OCI-M1 (cell line): Measurements from ENCODE around the gene HEPACAM.
"Not testable (repeated sequence)": the region's sequence is repeated elsewhere in the genome, so short reads cannot be mapped to it uniquely, and the experiment has no call there.

ENCODE experiments used
- DNase-seq: peaks from one replicate; lab custom pipeline; 2025; lab: John Stamatoyannopoulos, UW

Gene HEPACAM

GRCh38 chr11:124935548-124936514, at the start of gene HEPACAM:
HEPACAM (minus strand) TSS chr11:124936047; CDS start chr11:124936006, 41 bp downstream.
- no peak for DNase-seq

GRCh38 chr11:124984512-124984854, 48.6 kb upstream of the HEPACAM start:
- no peak for DNase-seq

- DNase-seq, result no peak
Observed at GRCh38 chr11:124983674-124984511, 48.0 kb upstream of the HEPACAM start.

GRCh38 chr11:124982043-124982442, 46.2 kb upstream of the HEPACAM start:
- DNase-seq, result no peak

DNA sequence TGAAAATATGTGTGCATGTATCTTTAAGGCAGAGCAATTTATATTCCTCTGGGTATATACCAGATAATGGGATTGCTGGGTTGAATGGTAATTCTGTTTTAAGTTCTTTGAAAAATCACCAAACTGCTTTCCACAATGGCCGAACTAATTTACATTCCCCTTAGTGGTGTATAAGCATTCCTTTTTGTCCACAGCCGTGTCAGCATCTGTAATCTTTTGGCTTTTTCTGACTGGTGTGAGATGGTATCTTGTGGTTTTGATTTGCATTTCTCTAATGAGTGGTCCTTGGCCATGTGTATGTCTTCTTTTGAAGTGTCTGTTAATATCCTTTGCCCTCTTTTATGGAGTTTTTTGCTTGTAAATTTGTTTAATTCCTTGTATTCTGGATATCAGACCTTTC, 42.5 kb upstream of the HEPACAM start:
- no peak for DNase-seq

DNA sequence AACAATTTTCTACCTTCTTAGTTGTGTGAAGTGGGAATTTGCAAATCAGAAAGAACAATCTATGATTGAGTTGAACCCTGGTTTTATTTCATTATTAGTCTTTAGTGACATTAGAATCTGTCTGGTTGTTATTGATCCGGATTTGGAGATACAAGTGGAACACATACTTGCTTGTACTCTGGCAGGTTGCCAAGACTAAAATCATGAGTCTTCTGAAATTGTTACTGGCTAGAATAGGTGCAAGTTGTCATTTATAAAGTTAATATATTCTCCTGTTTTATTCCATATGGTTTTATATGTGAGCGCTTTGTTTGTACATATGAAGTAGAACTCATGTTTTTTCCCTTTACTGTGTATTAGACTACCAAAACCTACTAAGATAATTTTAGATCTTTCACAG, 41.2 kb upstream of the HEPACAM start:
- no peak for DNase-seq

- no peak for DNase-seq
Observed at GRCh38 chr11:124976531-124976930, 40.7 kb upstream of the HEPACAM start.

- DNase-seq, result no peak
Observed at GRCh38 chr11:124971810-124972209, 36.0 kb upstream of the HEPACAM start.

DNA sequence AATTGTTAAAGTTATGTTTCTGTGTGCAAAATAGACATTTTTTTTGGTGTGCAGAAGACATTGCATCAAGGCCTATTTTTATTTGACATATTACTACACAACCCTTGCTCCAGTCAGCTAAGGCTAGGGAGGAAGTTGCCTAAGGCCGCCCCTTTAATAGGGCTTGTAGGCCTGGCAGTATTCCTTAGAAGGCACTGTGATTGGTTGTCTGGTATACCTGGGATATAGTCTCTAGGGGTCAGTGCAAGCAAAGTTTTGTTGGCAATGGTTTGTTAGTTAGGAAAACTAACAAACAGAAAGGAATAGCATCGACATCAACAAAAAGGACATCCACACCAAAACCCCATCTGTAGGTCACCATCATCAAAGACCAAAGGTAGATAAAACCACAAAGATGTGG, 35.1 kb upstream of the HEPACAM start:
- DNase-seq, result peak; percentile 37

DNA sequence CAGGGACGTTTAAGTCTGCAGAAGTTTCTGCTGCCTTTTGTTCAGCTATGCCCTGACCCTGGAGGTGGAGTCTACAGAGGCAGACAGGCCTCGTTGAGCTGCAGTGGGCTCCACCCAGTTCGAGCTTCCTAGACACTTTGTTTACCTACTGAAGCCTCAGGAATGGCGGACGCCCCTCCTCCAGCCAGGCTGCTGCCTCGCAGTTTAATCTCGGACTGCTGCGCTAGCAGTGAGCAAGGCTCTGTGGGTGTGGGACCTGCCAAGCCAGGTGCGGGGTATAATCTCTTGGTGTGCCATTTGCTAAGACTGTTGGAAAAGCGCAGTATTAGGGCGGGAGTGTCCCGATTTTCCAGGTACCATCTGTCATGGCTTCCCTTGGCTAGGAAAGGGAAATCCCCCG, 32.4 kb upstream of the HEPACAM start:
- DNase-seq, result not testable (repeated sequence)

GRCh38 chr11:124961972-124962609, 26.2 kb upstream of the HEPACAM start:
- DNase-seq, result peak; percentile 91

DNA sequence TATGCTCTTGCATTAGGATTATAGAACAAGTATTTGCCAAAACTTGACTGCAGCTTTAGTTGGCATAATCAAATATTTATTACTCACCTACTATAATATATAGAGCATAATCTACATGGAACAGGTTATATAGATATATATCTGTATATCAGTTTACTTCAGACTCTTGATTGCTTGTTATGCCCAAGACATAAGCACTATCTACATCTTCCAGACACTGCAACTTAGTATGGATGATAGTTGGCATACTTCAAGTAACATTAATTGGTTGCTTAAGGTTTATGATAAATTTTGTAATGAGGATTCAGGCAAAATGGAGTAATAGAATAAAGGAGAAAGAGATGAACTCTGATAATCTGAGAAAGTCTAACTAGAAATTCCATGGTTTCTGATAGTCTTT, 19.2 kb upstream of the HEPACAM start:
- no peak for DNase-seq

GRCh38 chr11:124954590-124954955, 18.7 kb upstream of the HEPACAM start:
- no peak for DNase-seq

- DNase-seq, result peak; percentile 99
Observed at GRCh38 chr11:124953753-124954589, 18.1 kb upstream of the HEPACAM start, which contains the start of gene CCDC15. CCDC15 (plus strand) TSS chr11:124954202; CDS start chr11:124954733, 531 bp downstream.

DNA sequence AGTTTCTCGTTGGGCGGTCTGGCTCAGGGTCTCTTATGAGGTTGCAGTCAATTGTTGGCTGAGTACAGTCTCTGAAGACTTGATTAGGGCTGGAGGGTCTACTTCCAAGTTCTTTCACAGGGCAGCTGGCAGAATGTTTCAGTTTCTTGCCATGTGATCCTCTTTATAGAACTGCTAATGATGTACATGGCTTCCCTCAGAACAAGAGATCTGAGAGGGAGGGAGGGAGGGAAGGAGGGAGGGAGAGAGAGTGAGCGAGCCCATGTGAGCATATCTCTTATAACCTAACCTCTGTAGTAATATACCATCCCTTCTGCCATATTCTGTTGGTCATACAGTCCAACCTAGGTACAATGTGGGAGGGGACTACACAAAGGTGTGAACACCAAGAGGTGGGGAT, 15.5 kb upstream of the HEPACAM start:
- no peak for DNase-seq

DNA sequence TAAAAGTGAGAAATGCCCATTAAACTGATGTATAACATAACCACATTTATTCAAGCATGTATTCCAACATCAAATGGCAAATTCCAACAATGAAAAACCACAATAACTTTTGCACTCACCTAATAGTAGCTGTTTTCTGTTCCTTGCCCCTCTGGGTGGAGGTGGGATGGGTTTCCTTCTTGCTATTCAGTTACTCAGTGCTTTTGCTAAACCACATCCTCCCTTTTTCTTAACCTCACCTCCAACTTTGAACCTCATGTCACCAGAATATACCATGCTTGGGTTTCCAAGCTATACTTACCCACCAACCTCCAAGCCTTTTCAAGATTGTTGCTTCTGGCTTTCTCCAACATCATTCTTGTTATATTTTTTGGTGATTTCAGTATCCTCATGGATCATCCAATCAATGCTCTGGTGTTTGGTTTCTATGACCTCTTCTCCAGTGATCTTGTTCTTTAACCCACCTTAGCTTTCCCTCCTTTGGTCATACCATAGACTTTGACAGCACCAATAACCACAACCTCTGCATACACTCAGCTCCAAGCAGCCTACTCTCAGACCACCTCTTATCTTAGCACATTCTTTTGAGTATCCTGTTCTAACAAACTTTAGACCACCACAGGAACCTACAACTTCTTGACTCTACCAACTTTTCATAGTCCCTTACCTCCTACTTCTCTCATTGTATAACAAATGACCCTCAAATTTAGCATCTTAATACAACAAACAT, 14.9 kb upstream of the HEPACAM start:
- no peak for DNase-seq

- no peak for DNase-seq
Observed at GRCh38 chr11:124946735-124947141, 10.9 kb upstream of the HEPACAM start.

GRCh38 chr11:124945826-124946225, 10.0 kb upstream of the HEPACAM start:
- DNase-seq, result no peak

DNA sequence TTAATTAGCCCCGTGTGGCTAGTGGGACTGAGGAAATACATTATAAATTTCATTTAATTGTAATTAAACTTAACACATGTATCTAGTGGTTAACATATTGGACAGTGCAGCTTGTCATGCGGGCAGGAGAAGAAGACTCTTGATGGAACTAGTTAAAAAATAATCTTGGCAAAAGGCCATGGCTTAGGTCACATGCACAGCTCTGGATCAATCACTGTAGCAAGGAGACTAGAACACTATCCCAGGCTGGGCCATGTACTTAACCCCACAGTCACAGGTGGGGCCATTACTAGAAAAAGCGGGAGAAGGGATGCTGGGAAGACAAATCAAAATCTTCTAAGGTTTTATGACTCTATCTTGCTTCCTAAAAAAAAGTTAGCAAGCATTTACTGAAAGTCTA, 8.7 kb upstream of the HEPACAM start:
- DNase-seq, result no peak

GRCh38 chr11:124943741-124944140, 7.9 kb upstream of the HEPACAM start:
- no peak for DNase-seq

DNA sequence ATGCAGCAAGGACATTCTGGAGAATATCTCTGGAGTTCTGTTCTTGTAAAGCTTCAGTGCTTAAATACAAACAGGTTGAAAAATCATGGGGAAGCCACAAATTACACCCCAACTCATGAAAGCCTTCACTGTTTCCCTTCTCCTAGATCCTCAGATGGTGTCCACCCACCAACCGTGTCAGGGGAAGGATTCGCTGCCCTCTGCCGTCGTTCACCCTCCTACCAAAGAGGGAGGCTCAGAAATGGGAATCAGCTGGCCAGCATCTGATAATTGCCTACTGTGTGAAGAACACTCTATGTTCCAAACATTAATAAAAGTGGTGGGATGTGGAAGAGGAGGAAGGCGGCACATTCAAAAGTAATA, 7.4 kb upstream of the HEPACAM start:
- no peak for DNase-seq
